Body of pancreas (tissue), 4 donors: ENCODE results near the gene DLG2. TPM values are rescaled to one million over a fixed set of nuclear protein-coding genes. Genes with fewer than 3 reads are reported as not detected.
A peak's percentile ranks its signal among the peaks of the same experiment; 100 is the strongest.

Experiments
- ATAC-seq: fragments of 150-250 bp; one replicate; pipeline ENCODE4 v1.9.1; 2016
- DNase-seq, 4 donors: peaks; one replicate each; pipeline ENCODE4 v3.0.0-alpha.2; 2019
- H3K27ac ChIP-seq, 4 donors: fragments of 200-600 bp; sonication (generic); 1 replicate in 3 of 4; 2 replicates in 1 of 4; pipeline versions ENCODE4 v1.5.1 to v1.6.1; 2016 to 2019; ENCODE audit warnings: mild to moderate bottlenecking in 1 of 4, mixed read lengths in 1 of 4, moderate library complexity in 1 of 4
- H3K27me3 ChIP-seq, 2 donors: fragments of 200-600 bp; sonication (generic); one replicate each; pipeline ENCODE4 v1.6.0; 2016; ENCODE audit warnings: mild to moderate bottlenecking in 1 of 2
- H3K36me3 ChIP-seq, 2 donors: fragments of 200-600 bp; sonication (generic); replicated peaks in 1 of 2; 2 replicates each; pipeline ENCODE4 v1.5.1; 2016; ENCODE audit warnings: low read depth in 2 of 2; ENCODE audit not compliant: insufficient read depth in 1 of 2
- H3K4me1 ChIP-seq: fragments of 200-600 bp; sonication (generic); one replicate; pipeline ENCODE4 v1.6.0; 2016
- H3K4me3 ChIP-seq, 2 donors: fragments of 200-600 bp; sonication (generic); 1 replicate in 1 of 2; 2 replicates in 1 of 2; pipeline ENCODE4 v1.5.1; 2016 to 2019
- H3K9me3 ChIP-seq, 3 donors: fragments of 200-600 bp; sonication (generic); 1 replicate in 2 of 3; 2 replicates in 1 of 3; pipeline ENCODE4 v1.5.1; 2016
- POLR2A ChIP-seq, 3 donors: fragments of 450-650 bp; IDR thresholded peaks; one replicate each; pipeline ENCODE4 v1.6.1; 2016; ENCODE audit warnings: antibody characterized with exemption in 3 of 3, mild to moderate bottlenecking in 2 of 3
- WGBS, 2 donors: methylation state at CpG; one replicate each; pipeline ENCODE4 v1.1.5; 2017; 5-methylcytosine and 5-hydroxymethylcytosine counted together
- intact Hi-C: fragments of 100-400 bp; cut with DNase I; formaldehyde crosslinking; loops from one replicate; pipeline ENCODE4 v1.15.1; 2023
- total RNA-seq, 2 donors: library from RNA; depleted of rRNA; stranded (reverse); fragments of >200 nt; gene quantifications; one replicate each; pipeline ENCODE4 v1.1.0, GENCODE V29; 2016
- TF ChIP-seq, protein P1 (sequence below), 7 experiments: fragments of 450-650 bp in 4 of 7; fragments of 200-600 bp in 3 of 7; sonication (generic) in 3 of 7; IDR thresholded peaks; one replicate each; pipeline ENCODE4 v1.5.1; 2016 to 2019; ENCODE audit warnings: antibody characterized with exemption in 7 of 7

The DLG2 gene
- total RNA-seq, 2 donors from 2014 or later, result 6.0 to 13.2 TPM

DNA sequence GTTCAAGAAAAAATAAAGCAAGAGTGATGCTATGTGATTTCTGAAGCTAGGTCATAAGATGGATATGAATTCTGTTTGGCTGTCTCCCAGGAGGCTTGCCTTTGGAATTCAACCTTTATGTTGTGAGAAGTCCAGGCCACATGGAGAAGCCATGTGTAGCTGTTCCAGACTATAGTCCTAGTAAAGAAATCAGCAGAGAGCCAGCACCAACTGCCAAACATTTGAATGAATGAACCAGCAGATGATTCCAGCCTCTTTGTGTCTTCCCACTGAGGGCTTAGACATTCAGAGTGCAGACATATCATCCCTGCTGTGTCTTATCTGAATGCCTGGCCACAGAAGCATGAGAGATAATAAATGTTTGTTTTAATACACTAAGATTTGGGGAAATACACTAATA lies 1150.6 kb downstream of the DLG2 start:
- TF ChIP-seq POLR2A (IDR thresholded peaks at IDR 0.05), result no peak
- TF ChIP-seq, protein P1, sequence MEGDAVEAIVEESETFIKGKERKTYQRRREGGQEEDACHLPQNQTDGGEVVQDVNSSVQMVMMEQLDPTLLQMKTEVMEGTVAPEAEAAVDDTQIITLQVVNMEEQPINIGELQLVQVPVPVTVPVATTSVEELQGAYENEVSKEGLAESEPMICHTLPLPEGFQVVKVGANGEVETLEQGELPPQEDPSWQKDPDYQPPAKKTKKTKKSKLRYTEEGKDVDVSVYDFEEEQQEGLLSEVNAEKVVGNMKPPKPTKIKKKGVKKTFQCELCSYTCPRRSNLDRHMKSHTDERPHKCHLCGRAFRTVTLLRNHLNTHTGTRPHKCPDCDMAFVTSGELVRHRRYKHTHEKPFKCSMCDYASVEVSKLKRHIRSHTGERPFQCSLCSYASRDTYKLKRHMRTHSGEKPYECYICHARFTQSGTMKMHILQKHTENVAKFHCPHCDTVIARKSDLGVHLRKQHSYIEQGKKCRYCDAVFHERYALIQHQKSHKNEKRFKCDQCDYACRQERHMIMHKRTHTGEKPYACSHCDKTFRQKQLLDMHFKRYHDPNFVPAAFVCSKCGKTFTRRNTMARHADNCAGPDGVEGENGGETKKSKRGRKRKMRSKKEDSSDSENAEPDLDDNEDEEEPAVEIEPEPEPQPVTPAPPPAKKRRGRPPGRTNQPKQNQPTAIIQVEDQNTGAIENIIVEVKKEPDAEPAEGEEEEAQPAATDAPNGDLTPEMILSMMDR (IDR thresholded peaks at IDR 0.05), result no peak
- DNase-seq (no peak), ATAC-seq (no peak)
- H3K27ac ChIP-seq, result no peak overlapping the region
- no peak overlapping the region for H3K4me3 ChIP-seq
- intact Hi-C loops, result no loop called here
- H3K4me1 ChIP-seq, result no peaks in the 10 kb centered on the region
- no peaks in the 10 kb centered on the region for H3K27me3 ChIP-seq
- no peaks in the 10 kb centered on the region for H3K9me3 ChIP-seq
- H3K36me3 ChIP-seq, result no peaks in the 10 kb centered on the region

DNA sequence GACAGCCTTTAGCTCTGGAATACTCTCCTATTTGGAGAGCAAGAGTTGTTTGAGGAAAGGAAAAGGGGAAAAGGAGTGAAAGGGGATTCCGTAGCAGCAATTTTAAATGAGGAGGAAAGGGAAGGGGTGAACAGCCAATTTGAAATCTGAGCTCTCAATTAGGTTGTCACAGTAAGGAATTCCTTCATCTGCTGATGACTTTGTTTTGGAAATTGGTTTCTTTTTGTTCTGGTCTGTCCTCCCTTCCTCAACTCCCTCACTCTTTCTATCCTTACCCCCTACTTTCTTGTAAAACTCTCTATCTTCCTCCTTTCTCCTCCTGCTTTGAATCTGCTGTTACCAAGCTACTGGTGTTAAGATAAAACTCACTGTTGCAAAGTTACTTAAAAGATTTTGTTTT lies 1155.6 kb downstream of the DLG2 start:
- Histone ChIP-seq H3K4me1 (no peaks in the 10 kb centered on the region), H3K36me3 (no peaks in the 10 kb centered on the region), H3K4me3 (no peak overlapping the region), H3K9me3 (no peaks in the 10 kb centered on the region), H3K27me3 (no peaks in the 10 kb centered on the region), H3K27ac (no peak overlapping the region)
- DNase-seq (no peak), ATAC-seq (no peak)
- intact Hi-C loops, result no loop called here
- 31 to 44% methylated on average over 1 of the region's 1 CpG for WGBS, 2 donors
- TF ChIP-seq POLR2A (IDR thresholded peaks at IDR 0.05), result no peak
- TF ChIP-seq, protein P1 (IDR thresholded peaks at IDR 0.05), result no peak

DNA sequence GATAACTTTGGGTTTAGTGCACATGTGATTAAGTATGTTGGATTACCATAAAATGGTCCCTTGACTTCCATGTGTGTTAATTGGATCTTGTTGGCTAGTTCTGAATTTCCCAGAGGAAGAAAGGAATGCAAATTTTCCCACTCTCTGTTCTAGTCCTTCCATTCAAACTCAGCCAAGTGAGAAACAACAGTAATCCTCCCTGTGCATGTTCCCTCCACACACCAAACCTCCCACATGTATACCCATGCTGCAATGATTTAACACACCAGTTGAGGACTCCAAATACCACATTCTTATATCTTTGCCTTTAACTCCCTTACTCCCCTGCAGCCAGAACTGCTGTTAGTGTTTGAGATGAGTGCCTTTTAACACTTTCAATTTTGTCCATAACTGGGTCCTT lies 1158.9 kb downstream of the DLG2 start:
- no peaks in the 10 kb centered on the region for H3K36me3 ChIP-seq
- no peak for DNase-seq
- H3K4me1 ChIP-seq, result no peaks in the 10 kb centered on the region
- no peaks in the 10 kb centered on the region for H3K9me3 ChIP-seq
- H3K27me3 ChIP-seq, result no peaks in the 10 kb centered on the region
- H3K4me3 ChIP-seq, result no peak overlapping the region
- H3K27ac ChIP-seq, result no peak overlapping the region
- intact Hi-C loops, result no loop called here
- TF ChIP-seq, protein P1 (IDR thresholded peaks at IDR 0.05), result no peak
- TF ChIP-seq POLR2A (IDR thresholded peaks at IDR 0.05), result no peak
- ATAC-seq, result no peak

DNA sequence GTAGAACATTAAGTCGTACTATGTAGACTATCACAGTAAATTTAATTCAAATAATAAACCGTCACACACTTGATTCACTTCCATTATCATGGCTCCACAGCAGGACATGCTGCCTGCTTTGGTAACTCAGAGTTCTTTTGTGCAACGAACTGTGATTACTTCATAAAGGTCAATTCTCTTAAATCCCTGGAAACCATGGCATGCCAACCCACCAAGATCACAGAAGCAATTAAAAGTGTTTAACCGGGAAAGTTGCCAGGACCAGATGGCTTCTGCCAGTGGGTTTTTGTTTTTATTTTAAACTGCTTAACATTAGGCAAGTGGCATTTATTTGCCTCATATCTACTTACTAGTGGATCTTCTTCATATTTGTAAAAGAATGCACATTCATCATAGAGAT lies 1162.1 kb downstream of the DLG2 start:
- no peak overlapping the region for H3K27ac ChIP-seq
- H3K27me3 ChIP-seq, result no peaks in the 10 kb centered on the region
- ATAC-seq, result no peak
- intact Hi-C loops, result no loop called here
- no peaks in the 10 kb centered on the region for H3K36me3 ChIP-seq
- no peaks in the 10 kb centered on the region for H3K4me1 ChIP-seq
- no peaks in the 10 kb centered on the region for H3K9me3 ChIP-seq
- peak in 2 of 4 donors; percentile 5 to 6 for DNase-seq
- WGBS, 2 donors, result 59 to 65% methylated on average over 4 of the region's 4 CpGs
- no peak overlapping the region for H3K4me3 ChIP-seq
- no peak for TF ChIP-seq POLR2A (IDR thresholded peaks at IDR 0.05)
- TF ChIP-seq, protein P1 (IDR thresholded peaks at IDR 0.05), result no peak

DNA sequence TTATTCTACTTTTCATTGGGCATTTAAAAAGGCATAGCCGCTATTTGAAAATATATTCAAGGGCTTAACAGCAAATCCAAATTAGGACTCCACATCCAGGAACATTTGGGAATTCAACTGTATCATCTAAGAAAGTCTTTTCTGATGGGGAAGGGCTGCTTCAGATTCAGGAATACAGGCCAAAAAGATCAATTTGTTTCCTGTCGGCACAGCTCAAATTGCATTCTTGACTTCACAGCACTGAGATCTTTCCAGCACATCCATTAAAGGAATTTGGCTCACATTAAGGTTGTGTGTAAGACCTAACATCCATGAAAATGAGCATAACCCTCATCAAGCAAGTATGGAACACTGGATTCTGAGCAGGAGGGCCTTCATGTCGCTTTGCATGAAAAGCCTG lies 1171.5 kb downstream of the DLG2 start:
- intact Hi-C loops, result no loop called here
- WGBS, 2 donors, result 77 to 84% methylated on average over 3 of the region's 3 CpGs

More for the DNA sequence above, 1171.5 kb downstream of the DLG2 start:
- Histone ChIP-seq H3K9me3 (no peaks in the 10 kb centered on the region), H3K4me3 (no peak overlapping the region), H3K4me1 (no peaks in the 10 kb centered on the region), H3K27me3 (no peaks in the 10 kb centered on the region), H3K36me3 (no peaks in the 10 kb centered on the region), H3K27ac (no peak overlapping the region)
- ATAC-seq, result no peak
- TF ChIP-seq, protein P1 (IDR thresholded peaks at IDR 0.05), result no peak
- TF ChIP-seq POLR2A (IDR thresholded peaks at IDR 0.05), result no peak
- DNase-seq, result no peak
